Fibroblast of lung (primary cell): ENCODE measurements around the gene HLA-B. TPM values are rescaled to one million over a fixed set of nuclear protein-coding genes. Genes with fewer than 3 reads are reported as not detected.
"Not testable (repeated sequence)": the region's sequence is repeated elsewhere in the genome, so short reads cannot be mapped to it uniquely, and the experiment has no call there.

ENCODE experiments used
- DNase-seq, 2 donors: peaks; one replicate each; pipeline versions ENCODE4 v3.0.0 to v3.0.0-alpha.2; 2010; ENCODE audit warnings: low read depth in 2 of 2
- H2AFZ ChIP-seq: 2 replicates; pipeline ENCODE4 v1.5.1; 2012; ENCODE audit warnings: low read length, control low read depth, inconsistent platforms
- H3K27ac ChIP-seq: 2 replicates; pipeline ENCODE4 v1.5.1; 2011; ENCODE audit warnings: low read length, control low read depth; ENCODE audit not compliant: insufficient read depth
- H3K27me3 ChIP-seq: 2 replicates; pipeline ENCODE4 v1.5.1; 2011; ENCODE audit warnings: mild to moderate bottlenecking, low read length; ENCODE audit not compliant: control insufficient read depth, insufficient read depth
- H3K36me3 ChIP-seq: 2 replicates; pipeline ENCODE4 v1.5.1; 2011; ENCODE audit warnings: low read length; ENCODE audit not compliant: control insufficient read depth, insufficient read depth
- H3K4me1 ChIP-seq: 2 replicates; pipeline ENCODE4 v1.5.1; 2011; ENCODE audit warnings: low read length; ENCODE audit not compliant: control insufficient read depth, insufficient read depth; ENCODE audit errors: extremely low read depth
- H3K4me2 ChIP-seq: 2 replicates; pipeline ENCODE4 v1.5.1; 2011; ENCODE audit warnings: low read length, control low read depth; ENCODE audit not compliant: insufficient read depth; ENCODE audit errors: extremely low read depth
- H3K4me3 ChIP-seq, 4 experiments: fragments of 200-600 bp in 1 of 4; sonication (generic) in 1 of 4; replicated peaks in 1 of 4; 2 replicates each; pipeline ENCODE4 v1.5.1; 2011 to 2016; ENCODE audit warnings: low read length in 4 of 4, low read depth in 3 of 4, mild to moderate bottlenecking in 3 of 4, control low read depth in 2 of 4, inconsistent platforms in 1 of 4, mixed read lengths in 1 of 4; ENCODE audit not compliant: insufficient read depth in 1 of 4; ENCODE audit errors: control extremely low read depth in 1 of 4
- H3K79me2 ChIP-seq: 2 replicates; pipeline ENCODE4 v1.5.1; 2012; ENCODE audit warnings: mild to moderate bottlenecking, low read length, inconsistent platforms; ENCODE audit not compliant: control insufficient read depth, insufficient read depth
- H3K9ac ChIP-seq: 2 replicates; pipeline ENCODE4 v1.5.1; 2011; ENCODE audit warnings: mild to moderate bottlenecking, low read length, control low read depth; ENCODE audit not compliant: insufficient read depth
- H3K9me3 ChIP-seq: 2 replicates; pipeline ENCODE4 v1.5.1; 2012; ENCODE audit warnings: low read depth, low read length; ENCODE audit not compliant: control insufficient read depth, insufficient read depth
- H4K20me1 ChIP-seq: 2 replicates; pipeline ENCODE4 v1.5.1; 2011; ENCODE audit warnings: low read length; ENCODE audit not compliant: control insufficient read depth, insufficient read depth; ENCODE audit errors: extremely low read depth
- EZH2 ChIP-seq: IDR thresholded peaks from 2 replicates; pipeline ENCODE4 v1.5.1; 2012; ENCODE audit warnings: low read length, control low read depth, mild to moderate bottlenecking; ENCODE audit errors: missing control alignments
- polyA plus RNA-seq, 2 donors: library from polyadenylated mRNA; depleted of rRNA in 1 of 2; stranded (reverse) in 1 of 2; unstranded in 1 of 2; fragments of >200 nt; gene quantifications; 2 replicates each; pipeline ENCODE4 v1.2.1, GENCODE V29; 2011 to 2012; ENCODE audit warnings: missing spikeins in 1 of 2
- total RNA-seq: library from RNA; depleted of rRNA; stranded (reverse); fragments of >200 nt; gene quantifications from 2 replicates; pipeline ENCODE4 v1.2.1, GENCODE V29; 2014
- TF ChIP-seq, protein P1 (sequence below), 2 donors: IDR thresholded peaks in 1 of 2; conservative IDR thresholded peaks in 1 of 2; 1 replicate in 1 of 2; 2 replicates in 1 of 2; pipeline ENCODE4 v1.5.1; 2011 to 2012; ENCODE audit warnings: low read length in 2 of 2, control low read depth in 1 of 2, inconsistent platforms in 1 of 2, low read depth in 1 of 2, mild to moderate bottlenecking in 1 of 2

Gene HLA-B
- total and polyA plus RNA-seq, 2 donors (not counting 1 experiment from before 2014, with no cell fraction given), result 244 to 1,124 TPM

DNA sequence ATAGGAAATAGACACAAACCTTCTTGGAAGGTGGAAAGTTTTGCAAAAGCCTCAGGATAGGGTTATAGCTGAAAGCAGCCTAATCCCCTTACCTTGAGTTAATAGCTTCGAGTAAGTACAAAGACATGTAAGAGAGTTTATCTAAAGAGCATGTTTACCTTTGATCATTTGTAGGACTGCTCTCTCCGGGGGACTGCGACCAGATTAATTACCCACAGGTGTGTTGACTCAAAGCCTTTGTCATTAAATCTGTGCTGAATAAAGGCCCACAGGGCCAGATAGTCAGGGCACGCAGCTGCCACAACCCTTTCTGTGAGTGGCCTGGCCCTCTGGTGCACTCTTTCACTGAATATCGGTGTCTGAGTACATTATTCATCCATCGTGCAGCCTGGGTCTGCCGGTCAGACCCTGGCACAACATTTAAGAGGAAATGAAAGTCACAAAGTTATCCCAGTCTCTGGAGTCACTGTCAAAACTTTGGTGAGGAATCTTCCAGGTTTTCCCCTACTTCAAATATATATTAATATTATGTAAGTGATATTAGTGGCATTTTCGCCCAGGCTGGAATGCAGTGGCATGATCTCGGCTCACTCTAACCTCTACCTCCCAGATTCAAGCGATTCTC lies 41.0 kb upstream of the HLA-B start:
- Histone ChIP-seq H2AFZ (no peak overlapping the region), H3K27ac (no peak overlapping the region), H3K9me3 (no peaks in the 10 kb centered on the region), H3K36me3 (no peaks in the 10 kb centered on the region), H3K9ac (no peak overlapping the region), H3K4me2 (peak overlapping the region; percentile 42), H3K4me3 (peak overlapping the region in 1 of 4 experiments; percentile 89), H3K27me3 (no peaks in the 10 kb centered on the region), H3K79me2 (peaks cover 28% of the 10 kb centered on the region), H4K20me1 (no peaks in the 10 kb centered on the region), H3K4me1 (peaks cover 7% of the 10 kb centered on the region)
- DNase-seq, result no peak
- TF ChIP-seq, protein P1, sequence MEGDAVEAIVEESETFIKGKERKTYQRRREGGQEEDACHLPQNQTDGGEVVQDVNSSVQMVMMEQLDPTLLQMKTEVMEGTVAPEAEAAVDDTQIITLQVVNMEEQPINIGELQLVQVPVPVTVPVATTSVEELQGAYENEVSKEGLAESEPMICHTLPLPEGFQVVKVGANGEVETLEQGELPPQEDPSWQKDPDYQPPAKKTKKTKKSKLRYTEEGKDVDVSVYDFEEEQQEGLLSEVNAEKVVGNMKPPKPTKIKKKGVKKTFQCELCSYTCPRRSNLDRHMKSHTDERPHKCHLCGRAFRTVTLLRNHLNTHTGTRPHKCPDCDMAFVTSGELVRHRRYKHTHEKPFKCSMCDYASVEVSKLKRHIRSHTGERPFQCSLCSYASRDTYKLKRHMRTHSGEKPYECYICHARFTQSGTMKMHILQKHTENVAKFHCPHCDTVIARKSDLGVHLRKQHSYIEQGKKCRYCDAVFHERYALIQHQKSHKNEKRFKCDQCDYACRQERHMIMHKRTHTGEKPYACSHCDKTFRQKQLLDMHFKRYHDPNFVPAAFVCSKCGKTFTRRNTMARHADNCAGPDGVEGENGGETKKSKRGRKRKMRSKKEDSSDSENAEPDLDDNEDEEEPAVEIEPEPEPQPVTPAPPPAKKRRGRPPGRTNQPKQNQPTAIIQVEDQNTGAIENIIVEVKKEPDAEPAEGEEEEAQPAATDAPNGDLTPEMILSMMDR (conservative IDR thresholded peaks at IDR 0.05 in 1 of 2, IDR thresholded peaks at IDR 0.05 in 1 of 2; ENCODE audit: low read depth in 1 of 2, low read length in 2 of 2), result no peak
- no peak for TF ChIP-seq EZH2

DNA sequence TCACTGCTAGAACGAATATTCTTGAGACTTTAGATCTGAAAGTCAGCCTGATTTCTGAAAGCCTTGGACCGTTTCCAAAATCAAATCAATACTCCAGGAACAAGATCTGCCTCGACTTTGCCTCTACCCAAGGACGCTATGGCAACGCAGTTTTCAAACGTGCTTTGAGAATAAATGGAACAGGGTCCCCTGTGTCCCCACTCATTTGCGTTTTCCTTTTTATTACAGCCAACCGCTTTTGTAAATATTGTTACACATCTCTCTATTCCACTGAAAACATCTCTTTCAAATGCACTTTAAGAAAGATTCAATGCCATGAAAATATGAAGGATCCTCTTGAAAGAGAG lies 40.1 kb upstream of the HLA-B start:
- Histone ChIP-seq H3K4me2 (peak overlapping the region; percentile 56), H3K79me2 (peaks cover 19% of the 10 kb centered on the region), H3K4me3 (peak overlapping the region in 1 of 4 experiments; percentile 5)
- not testable (repeated sequence) for H4K20me1 ChIP-seq, H3K36me3 ChIP-seq, H3K27me3 ChIP-seq, DNase-seq, H3K4me1 ChIP-seq, H3K27ac ChIP-seq, H3K9me3 ChIP-seq, H3K9ac ChIP-seq, H2AFZ ChIP-seq

DNA sequence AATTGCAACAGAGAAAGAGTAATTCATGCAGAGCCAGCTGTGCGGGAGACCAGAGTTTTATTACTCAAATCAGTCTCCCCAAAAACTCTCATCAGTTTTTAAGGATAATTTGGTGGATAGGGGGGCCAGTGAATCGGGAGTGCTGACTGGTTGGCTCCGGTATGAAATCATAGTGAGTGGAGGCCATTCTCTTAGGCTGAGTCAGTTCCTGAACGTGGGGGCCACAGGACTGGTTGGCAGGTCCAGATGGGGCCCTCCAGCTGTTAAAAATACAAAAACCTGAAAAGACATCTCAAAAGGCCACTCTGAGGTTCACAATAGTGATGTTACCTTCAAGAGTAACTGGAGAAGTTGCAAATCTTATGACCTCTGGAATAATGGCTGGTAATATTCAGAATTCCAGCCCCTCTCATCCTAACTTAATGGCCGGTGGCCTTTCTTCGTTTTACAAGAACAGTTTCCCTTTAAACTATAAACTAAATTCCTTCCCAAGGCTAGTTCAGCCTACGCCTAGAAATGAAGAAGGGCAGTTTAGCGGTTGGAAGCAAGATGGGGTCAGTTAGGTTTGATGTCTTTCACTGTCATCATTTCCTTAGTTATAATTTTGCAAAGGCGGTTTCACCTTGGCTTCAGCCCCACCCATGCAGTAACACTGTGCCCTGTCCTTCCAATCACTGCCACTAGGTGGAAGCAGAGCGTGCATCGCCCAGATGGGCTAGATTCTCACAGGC lies 39.6 kb upstream of the HLA-B start:
- H3K4me2 ChIP-seq, result peak overlapping the region; percentile 28
- no peak overlapping the region for H2AFZ ChIP-seq
- H3K9me3 ChIP-seq, result no peaks in the 10 kb centered on the region
- H3K79me2 ChIP-seq, result peaks cover 13% of the 10 kb centered on the region
- peaks cover 5% of the 10 kb centered on the region for H3K4me1 ChIP-seq
- H4K20me1 ChIP-seq, result no peaks in the 10 kb centered on the region
- DNase-seq, result peak; percentile 57 to 70
- TF ChIP-seq, protein P1 (conservative IDR thresholded peaks at IDR 0.05 in 1 of 2, IDR thresholded peaks at IDR 0.05 in 1 of 2; ENCODE audit: low read depth in 1 of 2, low read length in 2 of 2), result peak; percentile 80 to 87
- no peak for TF ChIP-seq EZH2
- peak overlapping the region; percentile 38 for H3K27ac ChIP-seq
- H3K4me3 ChIP-seq, result no peak overlapping the region
- no peaks in the 10 kb centered on the region for H3K27me3 ChIP-seq
- H3K36me3 ChIP-seq, result no peaks in the 10 kb centered on the region
- no peak overlapping the region for H3K9ac ChIP-seq
